ENCODE measurements around the gene PYY.
"Not testable (repeated sequence)": the region's sequence is repeated elsewhere in the genome, so short reads cannot be mapped to it uniquely, and the experiment has no call there.

The PYY gene

DNA sequence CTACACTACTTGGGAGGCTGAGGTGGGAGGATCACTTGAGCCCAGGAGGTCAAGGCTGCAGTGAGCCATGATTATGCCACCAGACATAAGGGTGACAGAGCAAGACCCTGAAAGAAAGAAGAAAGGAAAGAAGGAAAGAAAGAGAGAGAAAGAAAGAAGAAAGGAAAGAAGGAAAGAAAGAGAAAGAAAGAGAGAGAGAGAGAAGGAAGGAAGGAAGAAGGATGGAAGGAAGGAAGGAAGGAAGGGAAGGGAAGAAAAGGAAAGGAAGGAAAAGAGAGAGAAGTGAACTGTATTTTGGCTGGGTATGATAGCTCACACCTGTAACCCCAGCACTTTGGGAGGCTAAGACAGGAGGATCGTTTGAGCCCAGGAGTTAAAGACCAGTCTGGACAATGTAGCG, 24.3 kb upstream of the PYY start:
- no peak for DNase-seq (ENCODE audit: low read depth in 3 of 3)

DNA sequence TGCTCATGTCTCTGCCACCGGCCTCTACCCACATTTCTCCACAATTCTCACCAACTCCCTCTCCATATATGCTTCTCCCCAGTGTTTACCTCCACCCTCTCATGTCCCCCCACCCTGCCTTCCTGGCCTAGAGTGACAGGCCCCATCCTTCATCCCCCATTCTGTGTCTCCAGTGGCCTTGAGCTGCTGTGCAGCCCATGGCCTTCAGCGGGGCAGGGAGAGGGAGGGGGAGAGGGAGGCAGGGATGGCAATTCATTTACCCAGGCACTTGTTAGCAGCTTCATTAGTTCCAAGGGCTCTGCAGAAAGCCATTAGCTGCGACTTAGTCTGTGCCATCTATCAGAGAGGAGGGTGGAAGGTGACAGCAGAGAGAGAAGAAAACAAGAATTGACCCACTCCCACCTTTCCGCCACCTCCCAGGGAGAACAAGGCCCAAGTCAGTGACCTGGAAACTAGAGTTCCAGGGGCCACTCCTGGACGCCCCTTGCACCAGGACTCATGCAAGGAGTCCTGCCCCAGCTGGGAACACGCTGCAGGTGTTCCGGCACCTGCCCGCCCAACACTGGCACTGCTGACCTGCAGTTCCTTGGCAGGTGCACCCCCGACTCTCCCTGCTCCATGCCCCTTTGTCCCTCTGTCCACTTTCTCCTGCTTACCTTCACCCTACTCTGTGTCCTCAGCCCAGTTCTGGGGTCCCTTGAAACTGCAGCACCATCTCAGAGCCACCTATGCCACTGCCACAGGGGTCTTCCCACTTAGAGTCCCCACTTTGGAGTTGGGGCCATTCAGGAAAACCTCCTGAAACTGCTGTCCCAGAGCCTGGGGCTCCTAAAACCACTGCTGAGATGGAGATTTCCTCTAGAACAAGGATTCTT, 23.5 kb upstream of the PYY start:
- DNase-seq (ENCODE audit: low read depth in 3 of 3), result no peak

DNA sequence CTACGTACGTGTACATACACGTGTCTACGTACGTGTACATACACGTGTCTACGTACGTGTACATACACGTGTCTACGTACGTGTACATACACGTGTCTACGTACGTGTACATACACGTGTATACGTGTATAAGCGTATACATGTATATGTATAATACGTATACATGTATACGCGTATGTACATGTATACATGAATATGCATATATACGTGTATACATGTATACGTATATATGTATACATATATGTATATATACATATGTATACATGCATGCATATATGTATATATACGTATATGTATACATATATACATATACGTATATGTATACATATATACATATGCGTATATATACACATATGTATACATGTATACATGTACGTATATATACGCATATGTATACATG, 22.2 kb upstream of the PYY start:
- no peak for DNase-seq (ENCODE audit: low read depth in 3 of 3)

DNA sequence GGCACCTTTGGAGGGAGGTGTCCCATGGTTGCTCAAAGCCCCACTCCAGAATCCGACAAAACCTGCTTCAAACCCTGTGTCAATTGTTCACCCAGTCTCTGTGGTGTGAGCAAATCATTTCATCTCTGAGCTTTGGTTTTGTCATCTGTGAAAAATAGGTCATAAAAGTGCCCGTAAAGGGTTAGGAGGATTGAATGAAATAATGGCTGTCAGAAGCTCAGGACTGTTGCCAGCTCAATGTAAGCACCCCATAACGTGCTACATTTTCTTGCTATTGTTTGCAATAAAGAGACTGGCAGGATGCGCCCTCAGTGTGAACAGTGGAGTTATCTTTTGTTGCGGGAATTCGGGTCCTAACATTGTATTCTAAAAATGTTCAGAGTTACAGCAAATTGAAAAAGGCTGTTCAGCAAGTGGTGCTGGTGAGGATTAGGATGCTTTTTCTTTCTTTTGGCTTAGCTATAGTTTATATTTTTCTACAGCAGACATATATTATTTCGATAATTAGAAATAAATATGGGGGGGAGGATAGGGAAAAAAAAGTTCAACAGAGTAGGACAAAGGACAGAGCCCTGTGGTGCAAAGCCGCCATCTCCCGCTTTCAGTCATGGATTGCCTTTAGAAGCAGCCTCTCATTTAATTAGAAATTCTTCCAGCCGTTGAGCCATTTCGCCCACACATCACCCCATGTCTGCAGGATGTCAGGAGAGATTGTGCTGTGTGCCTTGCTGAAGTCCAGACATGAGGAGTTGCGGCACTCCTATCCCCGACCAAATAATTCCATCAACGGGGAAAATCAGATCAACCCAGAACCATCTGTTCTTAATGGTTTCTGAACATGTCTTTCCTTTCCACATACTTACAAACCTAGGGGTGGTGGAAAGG, 20.9 kb upstream of the PYY start:
- DNase-seq (ENCODE audit: low read depth in 3 of 3), result no peak

DNA sequence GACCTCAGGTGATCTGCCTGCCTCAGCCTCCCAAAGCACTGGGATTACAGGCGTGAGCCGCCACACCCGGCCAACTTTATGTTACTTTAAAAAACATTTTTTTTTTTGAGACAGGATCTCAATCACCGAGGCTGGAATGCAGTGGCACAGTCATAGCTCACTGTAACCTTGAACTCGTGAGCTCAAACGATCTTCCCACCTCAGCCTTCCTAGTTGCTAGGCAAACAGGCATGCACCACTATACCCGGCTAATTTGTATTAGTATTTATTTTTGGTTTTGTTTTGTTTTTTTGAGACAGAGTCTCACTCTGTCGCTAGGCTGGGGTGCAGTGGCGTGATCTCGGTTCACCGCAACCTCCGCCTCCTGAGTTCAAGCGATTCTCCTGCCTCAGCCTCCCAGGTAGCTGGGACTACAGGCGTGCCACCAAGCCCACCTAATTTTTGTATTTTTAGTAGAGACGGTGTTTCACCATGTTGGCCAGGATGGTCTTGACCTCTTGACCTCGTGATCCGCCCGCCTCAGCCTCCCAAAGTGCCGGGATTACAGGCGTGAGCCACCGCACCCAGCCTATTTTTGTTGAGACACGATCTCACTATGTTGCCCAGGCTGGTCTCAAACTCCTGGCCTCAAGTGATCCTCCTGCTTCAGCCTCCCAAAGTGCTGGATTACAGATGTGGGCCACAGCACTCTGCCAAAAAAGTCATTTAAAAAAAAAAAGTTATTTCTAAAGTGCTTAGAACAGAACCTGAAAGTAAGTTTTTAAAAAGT, 18.9 kb upstream of the PYY start:
- DNase-seq (ENCODE audit: low read depth in 3 of 3), result not testable (repeated sequence)

DNA sequence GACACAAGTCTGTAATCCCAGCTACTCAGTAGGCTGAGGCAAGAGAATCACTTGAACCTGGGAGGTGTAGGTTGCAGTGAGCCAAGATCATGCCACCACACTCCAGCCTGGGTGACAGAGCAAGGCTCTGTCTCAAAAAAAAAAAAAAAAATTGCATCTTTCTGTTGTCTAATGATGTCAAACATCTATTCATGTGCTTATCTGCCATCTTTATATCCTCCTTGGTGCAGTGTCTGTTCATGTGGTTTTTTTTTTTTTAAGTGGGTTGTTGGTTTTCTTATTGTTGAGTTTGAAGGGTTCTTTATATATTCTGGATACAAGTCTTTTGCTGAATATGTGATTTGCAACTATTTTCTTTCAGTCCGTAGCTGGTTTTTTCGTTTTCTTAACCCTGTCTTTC, 17.7 kb upstream of the PYY start:
- DNase-seq (ENCODE audit: low read depth in 3 of 3), result not testable (repeated sequence)

DNA sequence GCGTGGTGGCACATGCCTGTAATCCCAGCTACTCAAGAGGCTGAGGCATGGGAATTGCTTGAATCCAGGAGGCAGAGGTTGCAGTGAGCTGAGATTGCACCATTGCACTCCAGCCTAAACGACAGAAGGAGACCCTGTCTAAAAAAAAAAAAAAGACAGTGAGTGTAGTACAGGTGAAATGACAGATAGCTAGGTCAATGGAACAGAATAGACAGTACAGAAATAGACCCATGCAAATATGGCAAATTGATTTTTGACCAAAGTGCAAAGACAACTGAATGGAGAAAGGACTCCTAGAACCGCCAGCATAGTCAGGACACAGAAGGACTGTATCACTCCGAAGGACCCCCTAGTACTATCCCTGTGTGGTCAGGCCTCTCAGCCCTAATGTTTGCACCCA, 16.6 kb upstream of the PYY start:
- no peak for DNase-seq (ENCODE audit: low read depth in 3 of 3)

DNA sequence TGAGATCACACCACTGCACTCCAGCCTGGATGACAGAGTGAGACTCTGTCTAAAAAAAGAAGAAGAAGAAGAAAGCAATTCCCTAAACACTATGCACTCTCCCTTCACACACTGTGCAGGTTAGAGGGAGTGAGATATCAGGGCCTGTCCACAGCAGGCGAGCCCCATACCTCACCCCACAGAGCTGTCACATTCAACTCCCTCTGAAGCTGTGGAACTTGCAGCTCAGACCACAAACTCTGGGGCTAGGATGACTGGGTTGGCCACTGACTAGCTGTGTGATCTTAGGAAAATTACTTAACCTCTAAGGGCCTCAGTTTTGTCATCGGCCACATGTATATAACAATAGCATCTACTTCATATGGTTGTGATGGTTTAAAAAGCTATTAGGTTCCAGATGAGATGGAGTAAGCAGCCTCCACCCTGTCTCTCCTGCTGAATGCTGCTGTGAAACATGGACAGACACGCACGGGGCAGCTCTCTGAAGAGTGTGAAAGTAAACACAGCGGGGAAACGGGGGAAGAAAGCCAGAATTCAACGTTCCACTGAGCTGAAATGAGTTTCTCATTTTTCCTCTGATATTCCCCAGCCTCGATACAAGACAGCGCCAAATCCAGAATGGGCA, 13.6 kb upstream of the PYY start:
- no peak for DNase-seq (ENCODE audit: low read depth in 3 of 3)

DNA sequence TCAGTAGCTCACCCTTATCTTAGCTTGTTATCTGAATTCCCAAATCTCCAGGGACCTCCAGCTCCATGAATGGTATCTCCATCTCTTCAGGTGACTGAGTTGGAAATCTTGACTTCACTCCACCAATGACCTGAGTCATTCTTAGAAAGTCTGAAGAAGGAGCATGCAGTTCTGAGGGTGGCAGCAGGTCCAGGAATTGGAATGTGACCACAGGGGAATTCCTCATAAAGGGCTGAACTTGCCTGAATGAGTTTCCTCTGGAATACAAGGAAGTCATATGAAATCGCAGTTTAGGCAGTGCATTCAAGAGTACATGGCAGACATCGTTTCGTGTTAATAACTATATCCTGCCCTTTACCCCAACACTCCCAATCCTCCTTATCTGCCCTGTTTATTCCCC, 12.5 kb upstream of the PYY start:
- no peak for DNase-seq (ENCODE audit: low read depth in 3 of 3)

DNA sequence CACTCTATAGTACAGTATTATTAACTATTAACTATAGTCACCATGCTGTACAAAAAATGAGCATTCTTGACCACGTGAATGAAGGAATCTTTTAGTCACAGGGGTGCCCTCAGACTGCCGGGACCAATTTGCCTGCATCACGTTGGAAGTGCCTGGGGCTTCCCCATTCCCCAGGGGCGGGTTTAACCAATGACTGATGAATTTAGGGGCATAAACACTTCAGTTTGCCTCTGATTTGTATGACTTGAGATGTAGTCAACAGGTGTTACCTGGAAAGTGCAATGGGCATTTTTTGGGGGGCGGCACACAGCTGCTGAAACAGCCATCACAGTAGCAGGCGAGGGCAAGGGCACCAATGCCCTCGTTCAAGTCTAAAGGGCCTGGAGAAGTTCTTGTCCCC, 8.7 kb upstream of the PYY start:
- no peak for DNase-seq (ENCODE audit: low read depth in 3 of 3)

DNA sequence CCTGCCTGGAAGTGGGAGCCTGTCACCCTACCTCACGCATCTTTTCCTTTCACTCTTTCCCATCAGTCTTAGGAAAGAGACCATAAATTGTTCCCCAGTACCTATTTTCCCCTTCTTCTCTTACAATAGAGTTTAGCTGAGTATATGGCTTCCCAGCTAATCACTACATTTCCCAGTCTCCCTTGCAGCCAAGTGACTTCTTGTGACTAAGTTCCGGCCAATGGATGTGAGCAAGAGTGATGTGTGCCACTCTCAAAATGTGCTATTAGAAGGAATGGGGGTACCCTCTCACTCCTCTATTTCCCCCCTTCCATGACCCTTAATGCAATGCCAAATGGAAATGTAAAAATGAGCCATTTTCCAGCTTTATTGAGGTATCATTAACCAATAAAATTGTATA, 8.2 kb upstream of the PYY start:
- DNase-seq (ENCODE audit: low read depth in 3 of 3), result no peak

DNA sequence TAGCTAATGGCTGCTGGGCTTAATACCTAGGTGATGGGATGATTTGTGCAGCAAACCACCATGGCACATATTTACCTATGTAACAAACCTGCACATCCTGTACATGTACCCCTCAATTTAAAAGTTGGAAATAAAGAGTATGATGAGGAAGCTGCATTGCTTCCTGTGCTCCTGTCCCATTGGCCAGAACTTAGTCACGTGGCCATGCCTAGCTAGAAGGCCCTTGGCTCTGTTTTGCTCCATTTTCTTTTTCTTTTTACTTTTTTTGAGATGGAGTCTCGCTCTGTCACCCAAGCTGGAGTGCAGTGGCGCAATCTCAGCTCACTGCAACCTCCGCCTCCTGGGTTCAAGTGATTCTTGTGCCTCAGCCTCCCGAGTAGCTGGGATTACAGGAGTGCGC, 7.6 kb upstream of the PYY start:
- not testable (repeated sequence) for DNase-seq (ENCODE audit: low read depth in 3 of 3)

DNA sequence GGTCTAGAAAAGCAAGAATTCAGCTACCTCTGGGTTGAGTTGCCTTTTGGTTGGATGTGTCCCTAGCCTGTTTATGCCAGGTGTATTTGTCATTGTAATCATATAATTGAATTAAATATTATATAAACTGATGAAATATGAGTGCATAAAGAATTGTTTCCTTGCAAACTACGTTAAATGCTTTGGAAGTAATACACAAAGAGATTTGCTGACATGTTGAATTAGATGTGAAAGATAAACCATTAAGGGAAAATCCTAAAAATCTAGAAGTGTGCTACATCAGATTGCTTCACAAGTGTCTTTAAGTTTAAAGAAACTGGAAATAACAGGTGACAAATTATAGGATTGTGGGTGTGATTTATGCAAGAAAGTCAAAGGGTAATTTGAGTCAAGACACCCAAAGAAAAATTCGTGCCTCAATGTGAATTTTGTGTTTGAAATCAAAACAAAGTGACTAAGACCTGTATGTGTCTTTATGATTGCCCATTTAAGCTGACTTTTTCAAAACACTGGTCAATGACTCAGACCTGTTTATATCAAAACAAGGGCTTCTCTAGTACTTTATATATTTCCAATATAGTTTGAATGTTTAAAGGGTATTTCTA, 5.1 kb upstream of the PYY start:
- no peak for DNase-seq (ENCODE audit: low read depth in 3 of 3)

DNA sequence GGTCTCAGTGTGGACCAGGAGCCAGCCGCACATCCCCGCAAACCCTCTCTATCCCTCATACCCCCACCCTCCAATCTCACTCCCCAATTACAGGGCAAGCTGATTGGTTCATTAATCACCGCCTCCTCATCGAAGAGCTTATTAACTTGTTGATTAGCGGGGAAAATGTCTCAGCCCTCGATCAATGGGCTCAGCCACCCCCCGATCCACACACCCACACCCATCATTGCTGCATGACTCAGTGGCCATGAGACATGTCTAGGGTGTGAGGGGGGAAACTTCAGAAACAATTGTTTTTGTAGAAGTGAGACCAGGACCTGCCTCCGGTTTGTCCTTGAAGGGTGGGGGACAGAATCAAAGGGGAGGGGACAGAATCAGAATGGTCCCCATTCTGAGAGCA, 2.5 kb upstream of the PYY start:
- DNase-seq (ENCODE audit: low read depth in 3 of 3), result no peak

DNA sequence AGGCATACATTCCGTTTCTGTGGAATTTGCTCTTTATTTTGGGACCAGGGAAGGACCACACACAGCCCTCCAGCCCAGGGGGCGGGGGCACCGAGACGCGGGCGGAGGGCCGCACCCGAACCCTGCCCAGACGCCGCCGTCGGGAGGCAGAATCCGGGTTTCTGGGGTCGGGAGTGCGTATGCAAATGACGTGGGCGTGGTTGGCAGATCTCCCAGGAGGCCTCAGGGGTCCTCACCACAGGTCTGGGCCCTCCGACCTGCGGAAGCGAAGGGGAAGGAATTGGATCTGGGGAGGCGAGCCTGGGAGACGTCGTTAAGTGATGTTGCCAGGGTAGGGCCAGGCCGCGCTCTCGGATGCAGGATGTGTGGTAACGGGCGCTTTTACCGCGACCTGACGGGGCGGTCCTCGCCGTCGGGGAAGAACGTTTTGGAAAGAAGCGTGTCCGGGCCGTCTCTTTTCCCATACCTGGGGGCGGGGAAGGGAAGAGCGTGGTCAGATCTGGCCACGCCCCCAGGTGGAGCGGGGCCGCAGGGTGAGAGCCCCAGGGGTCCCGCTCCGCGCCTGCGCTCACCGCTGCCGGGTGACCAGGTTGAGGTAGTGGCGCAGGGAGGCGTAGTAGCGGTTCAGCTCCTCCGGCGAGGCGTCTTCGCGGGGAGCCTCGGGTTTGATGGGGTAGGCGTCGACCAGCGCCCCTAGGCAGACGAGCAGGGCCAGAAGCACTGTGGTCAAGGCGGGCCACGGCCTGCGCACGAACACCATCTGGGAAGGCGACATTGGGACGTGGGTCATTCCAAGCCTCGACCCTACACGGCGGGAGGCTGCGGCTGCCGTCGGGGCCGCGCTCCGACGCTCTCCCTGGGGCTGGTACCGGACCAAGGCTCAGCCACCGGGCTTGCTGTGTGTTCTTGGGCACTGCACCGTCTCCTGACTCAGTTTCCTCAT, 745 bp downstream of the PYY start:
- DNase-seq (ENCODE audit: low read depth in 3 of 3), result no peak

DNA sequence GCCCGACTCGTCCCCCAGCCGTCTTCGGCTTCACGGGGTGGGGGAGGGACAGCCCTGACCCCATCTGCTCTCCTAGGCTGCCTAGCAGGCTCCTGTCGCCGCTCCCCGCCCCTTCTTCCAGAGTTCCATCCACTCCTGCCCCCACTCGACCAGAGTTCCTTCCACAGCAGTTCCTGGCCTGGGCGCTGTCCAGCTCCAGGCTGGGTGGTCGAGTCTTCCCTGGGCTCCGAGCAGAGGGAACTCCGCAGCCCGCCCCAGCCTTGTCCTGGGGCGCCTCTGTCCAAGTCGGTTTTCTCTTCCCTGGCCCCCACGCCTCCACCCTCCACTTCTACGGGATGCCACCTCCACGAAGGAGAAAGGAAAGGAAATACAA, 1.4 kb downstream of the PYY start:
- no peak for DNase-seq (ENCODE audit: low read depth in 3 of 3)

DNA sequence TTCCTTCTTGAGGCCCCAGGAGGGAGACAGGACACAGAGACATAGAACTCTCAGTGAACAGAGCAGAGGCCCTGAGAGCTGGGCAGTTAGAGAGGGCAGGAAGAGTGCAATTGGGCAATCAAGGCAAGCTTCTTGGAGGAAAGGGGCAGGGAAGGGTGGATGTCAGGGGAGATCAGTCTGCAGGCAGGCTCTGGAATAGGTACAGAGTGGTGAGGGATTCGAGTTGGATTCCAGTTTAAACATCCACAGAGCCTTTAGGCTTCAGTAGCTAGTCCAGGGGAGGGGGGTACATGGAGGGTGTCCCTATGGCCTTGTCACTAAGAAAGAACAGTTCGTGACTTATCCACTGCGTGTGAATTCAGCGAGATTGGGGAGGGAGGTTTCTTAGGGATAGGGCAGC, 2.0 kb downstream of the PYY start:
- DNase-seq (ENCODE audit: low read depth in 3 of 3), result no peak

DNA sequence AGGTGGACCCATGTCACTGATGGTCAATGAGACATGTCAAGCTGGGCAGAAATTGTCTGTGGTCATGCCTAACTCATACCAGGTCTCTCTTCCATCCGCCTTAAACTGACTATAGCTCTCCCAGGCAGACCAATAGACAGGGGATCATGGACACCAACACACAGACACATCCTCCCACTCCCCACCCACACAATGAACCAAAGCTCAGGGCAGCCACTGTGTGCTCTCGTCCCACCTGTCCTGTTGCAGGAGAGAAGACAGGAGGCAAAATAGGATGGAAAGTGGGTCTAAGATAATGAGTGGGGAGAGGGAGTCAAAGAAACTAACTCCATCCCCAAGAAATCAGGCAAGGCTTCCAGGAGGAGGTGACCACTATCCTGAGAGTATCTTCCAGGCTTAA, 3.2 kb downstream of the PYY start:
- no peak for DNase-seq (ENCODE audit: low read depth in 3 of 3)

DNA sequence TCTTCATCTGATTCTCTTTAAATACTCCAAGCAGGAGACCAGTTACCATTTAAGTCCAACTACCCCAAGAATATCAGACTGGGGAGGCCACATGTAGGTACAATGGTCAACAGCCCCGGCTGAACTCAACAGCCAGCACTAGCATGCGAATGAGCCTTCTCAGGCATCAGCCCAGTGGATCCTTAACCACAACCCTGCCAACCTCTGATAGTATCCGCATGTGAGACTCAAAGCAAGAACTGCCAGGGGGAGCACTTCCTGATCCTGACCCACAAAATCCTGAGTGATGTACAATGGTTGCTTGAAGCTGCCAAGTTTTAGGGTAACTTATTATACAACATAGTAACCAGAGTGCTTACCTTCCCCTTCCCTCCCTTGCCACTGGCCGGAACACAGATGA, 4.0 kb downstream of the PYY start:
- DNase-seq (ENCODE audit: low read depth in 3 of 3), result no peak

DNA sequence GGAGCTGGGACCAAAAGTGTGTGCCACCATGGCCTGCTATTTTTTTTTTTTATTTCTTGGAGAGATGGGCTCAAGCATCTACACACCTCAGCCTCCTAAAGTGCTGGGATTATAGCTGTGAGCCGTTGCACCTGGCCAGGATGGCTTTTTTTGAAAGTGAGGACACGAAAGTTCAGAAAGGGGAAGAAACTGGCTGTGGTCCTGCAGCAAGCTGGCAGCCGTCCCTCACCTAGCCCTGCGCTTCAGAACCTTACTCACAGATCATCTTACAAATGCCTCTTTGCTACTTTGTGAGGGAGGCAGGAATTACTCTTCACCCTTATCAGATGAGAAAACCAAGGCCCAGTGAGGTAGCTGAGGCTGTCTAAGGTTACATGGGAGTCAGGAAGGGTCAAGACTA, 7.0 kb downstream of the PYY start:
- DNase-seq (ENCODE audit: low read depth in 3 of 3), result no peak
